ENCODE results near the gene LY6G6D. TPM values are rescaled to one million over a fixed set of nuclear protein-coding genes. Genes with fewer than 3 reads are reported as not detected.

The LY6G6D gene
- total and polyA plus RNA-seq, 7 experiments from 2014 or later, result not detected

GRCh38 chr6:31761343-31761742 lies 46.2 kb downstream of the LY6G6D start:
- no peak overlapping the region for H3K4me3 ChIP-seq (ENCODE audit: low read length)
- H3K27ac Mint-ChIP-seq, result peak overlapping the region in 1 of 9 donors; percentile 8
- H3K36me3 ChIP-seq (ENCODE audit: control insufficient read depth in 2 of 3, insufficient read depth in 3 of 3, low read length in 3 of 3), result no peaks in the 10 kb centered on the region
- ChIA-PET CTCF (interaction anchor here (0.5 kb wide), 1 partner anchor 25 kb away, joined by 3 read pairs; no protein-coding TSS in a partner anchor), POLR2A (interaction anchor here (0.6 kb wide), 1 partner anchor 107 kb away, joined by 3 read pairs; no protein-coding TSS in a partner anchor)
- ATAC-seq, result no peak
- H3K4me1 Mint-ChIP-seq, result peaks cover 0 to 16% (median 5%) of the 10 kb centered on the region in 7 donors
- H3K36me3 Mint-ChIP-seq, result peaks cover 0 to 19% (median 11%) of the 10 kb centered on the region in 5 donors
- H3K4me3 Mint-ChIP-seq, result no peak overlapping the region
- H3K27ac ChIP-seq (ENCODE audit: low read depth, low read length), result no peak overlapping the region
- H3K9me3 ChIP-seq (ENCODE audit: control insufficient read depth in 2 of 3, low read length in 3 of 3), result no peaks in the 10 kb centered on the region
- H3K27me3 ChIP-seq (ENCODE audit: control insufficient read depth in 2 of 2, insufficient read depth in 2 of 2, low read length in 2 of 2), result no peaks in the 10 kb centered on the region
- no peak for DNase-seq
- no peaks in the 10 kb centered on the region for H3K27me3 Mint-ChIP-seq
- no peaks in the 10 kb centered on the region for H3K9me3 Mint-ChIP-seq
- intact Hi-C loops (cut with micrococcal nuclease), result no loop called here
- no peaks in the 10 kb centered on the region for H3K4me1 ChIP-seq (ENCODE audit: control insufficient read depth in 2 of 2, insufficient read depth in 2 of 2, low read length in 2 of 2)

GRCh38 chr6:31762356-31762755 lies 47.2 kb downstream of the LY6G6D start, which contains the start of gene SAPCD1:
TSS of gene SAPCD1 (plus strand) at chr6:31762656. CDS start at chr6:31763055, 399 bp downstream.
- intact Hi-C loops (cut with micrococcal nuclease), result no loop called here
- H3K4me1 Mint-ChIP-seq, result peaks cover 0 to 16% (median 5%) of the 10 kb centered on the region in 7 donors
- Histone ChIP-seq H3K27me3 (ENCODE audit: control insufficient read depth in 2 of 2, insufficient read depth in 2 of 2, low read length in 2 of 2) (no peaks in the 10 kb centered on the region), H3K9me3 (ENCODE audit: control insufficient read depth in 2 of 3, low read length in 3 of 3) (no peaks in the 10 kb centered on the region), H3K4me1 (ENCODE audit: control insufficient read depth in 2 of 2, insufficient read depth in 2 of 2, low read length in 2 of 2) (no peaks in the 10 kb centered on the region), H3K27ac (ENCODE audit: low read depth, low read length) (no peak within 1 kb of the TSS), H3K36me3 (ENCODE audit: control insufficient read depth in 2 of 3, insufficient read depth in 3 of 3, low read length in 3 of 3) (no peaks in the 10 kb centered on the region), H3K4me3 (ENCODE audit: low read length) (no peak within 1 kb of the TSS)
- H3K4me3 Mint-ChIP-seq, result no peak within 1 kb of the TSS
- ChIA-PET POLR2A (no interaction called here), CTCF (no interaction called here)
- peaks cover 0 to 19% (median 11%) of the 10 kb centered on the region in 5 donors for H3K36me3 Mint-ChIP-seq
- no peak for DNase-seq
- H3K27ac Mint-ChIP-seq, result peak within 1 kb of the TSS in 4 of 9 donors; percentile 11 to 68 (median 30)
- ATAC-seq, result no peak
- H3K27me3 Mint-ChIP-seq, result no peaks in the 10 kb centered on the region
- H3K9me3 Mint-ChIP-seq, result no peaks in the 10 kb centered on the region

GRCh38 chr6:31762878-31763618 lies 47.9 kb downstream of the LY6G6D start:
- Histone ChIP-seq H3K36me3 (ENCODE audit: control insufficient read depth in 2 of 3, insufficient read depth in 3 of 3, low read length in 3 of 3) (no peaks in the 10 kb centered on the region), H3K27ac (ENCODE audit: low read depth, low read length) (no peak overlapping the region), H3K4me3 (ENCODE audit: low read length) (no peak overlapping the region), H3K27me3 (ENCODE audit: control insufficient read depth in 2 of 2, insufficient read depth in 2 of 2, low read length in 2 of 2) (no peaks in the 10 kb centered on the region), H3K9me3 (ENCODE audit: control insufficient read depth in 2 of 3, low read length in 3 of 3) (no peaks in the 10 kb centered on the region), H3K4me1 (ENCODE audit: control insufficient read depth in 2 of 2, insufficient read depth in 2 of 2, low read length in 2 of 2) (no peaks in the 10 kb centered on the region)
- H3K36me3 Mint-ChIP-seq, result peaks cover 0 to 19% (median 11%) of the 10 kb centered on the region in 5 donors
- DNase-seq (no peak), ATAC-seq (no peak)
- H3K4me3 Mint-ChIP-seq, result no peak overlapping the region
- peak overlapping the region in 3 of 9 donors; percentile 24 to 36 (median 32) for H3K27ac Mint-ChIP-seq
- H3K27me3 Mint-ChIP-seq, result no peaks in the 10 kb centered on the region
- CTCF ChIA-PET, result no interaction called here
- H3K4me1 Mint-ChIP-seq, result peaks cover 0 to 16% (median 5%) of the 10 kb centered on the region in 7 donors
- intact Hi-C loops (cut with micrococcal nuclease), result no loop called here
- POLR2A ChIA-PET, result interaction anchor here (0.7 kb wide), 1 partner anchor 13 kb away, joined by 3 read pairs; no protein-coding TSS in a partner anchor
- peaks cover 0 to 2% (median 0%) of the 10 kb centered on the region in 11 donors for H3K9me3 Mint-ChIP-seq

- Mint-ChIP-seq H3K4me3 (no peak overlapping the region), H3K27me3 (no peaks in the 10 kb centered on the region), H3K9me3 (peaks cover 0 to 2% (median 0%) of the 10 kb centered on the region in 11 donors), H3K36me3 (peaks cover 0 to 19% (median 11%) of the 10 kb centered on the region in 5 donors), H3K4me1 (peaks cover 0 to 20% (median 5%) of the 10 kb centered on the region in 7 donors), H3K27ac (peak overlapping the region in 3 of 9 donors; percentile 24 to 36 (median 32))
- intact Hi-C loops (cut with micrococcal nuclease), result no loop called here
- no peaks in the 10 kb centered on the region for H3K4me1 ChIP-seq (ENCODE audit: control insufficient read depth in 2 of 2, insufficient read depth in 2 of 2, low read length in 2 of 2)
- H3K4me3 ChIP-seq (ENCODE audit: low read length), result no peak overlapping the region
- DNase-seq (no peak), ATAC-seq (no peak)
- H3K27ac ChIP-seq (ENCODE audit: low read depth, low read length), result no peak overlapping the region
- H3K9me3 ChIP-seq (ENCODE audit: control insufficient read depth in 2 of 3, low read length in 3 of 3), result no peaks in the 10 kb centered on the region
- POLR2A ChIA-PET, result interaction anchor here (0.7 kb wide), 1 partner anchor 13 kb away, joined by 3 read pairs; no protein-coding TSS in a partner anchor
- CTCF ChIA-PET, result no interaction called here
- H3K36me3 ChIP-seq (ENCODE audit: control insufficient read depth in 2 of 3, insufficient read depth in 3 of 3, low read length in 3 of 3), result no peaks in the 10 kb centered on the region
- H3K27me3 ChIP-seq (ENCODE audit: control insufficient read depth in 2 of 2, insufficient read depth in 2 of 2, low read length in 2 of 2), result no peaks in the 10 kb centered on the region
These were observed 48.4 kb downstream of the LY6G6D start for GRCh38 chr6:31763619-31763940.

GRCh38 chr6:31764198-31764597 lies 49.0 kb downstream of the LY6G6D start:
- intact Hi-C loops (cut with micrococcal nuclease), result no loop called here
- no peak for DNase-seq
- H3K36me3 Mint-ChIP-seq, result peaks cover 0 to 18% (median 11%) of the 10 kb centered on the region in 5 donors
- Histone ChIP-seq H3K4me3 (ENCODE audit: low read length) (no peak overlapping the region), H3K9me3 (ENCODE audit: control insufficient read depth in 2 of 3, low read length in 3 of 3) (no peaks in the 10 kb centered on the region), H3K36me3 (ENCODE audit: control insufficient read depth in 2 of 3, insufficient read depth in 3 of 3, low read length in 3 of 3) (no peaks in the 10 kb centered on the region), H3K27ac (ENCODE audit: low read depth, low read length) (no peak overlapping the region), H3K4me1 (ENCODE audit: control insufficient read depth in 2 of 2, insufficient read depth in 2 of 2, low read length in 2 of 2) (no peaks in the 10 kb centered on the region), H3K27me3 (ENCODE audit: control insufficient read depth in 2 of 2, insufficient read depth in 2 of 2, low read length in 2 of 2) (no peaks in the 10 kb centered on the region)
- no peak overlapping the region for H3K4me3 Mint-ChIP-seq
- H3K27ac Mint-ChIP-seq, result no peak overlapping the region
- peaks cover 4 to 23% (median 9%) of the 10 kb centered on the region in 7 donors for H3K4me1 Mint-ChIP-seq
- POLR2A ChIA-PET, result no interaction called here
- no peaks in the 10 kb centered on the region for H3K27me3 Mint-ChIP-seq
- CTCF ChIA-PET, result no interaction called here
- peaks cover 0 to 2% (median 0%) of the 10 kb centered on the region in 11 donors for H3K9me3 Mint-ChIP-seq
- ATAC-seq, result no peak

GRCh38 chr6:31765559-31765909 lies 50.4 kb downstream of the LY6G6D start:
- Mint-ChIP-seq H3K27me3 (no peaks in the 10 kb centered on the region), H3K4me3 (no peak overlapping the region), H3K9me3 (peaks cover 0 to 2% (median 0%) of the 10 kb centered on the region in 11 donors), H3K27ac (no peak overlapping the region), H3K4me1 (peaks cover 4 to 29% (median 12%) of the 10 kb centered on the region in 7 donors), H3K36me3 (peaks cover 0 to 20% (median 7%) of the 10 kb centered on the region in 5 donors)
- Histone ChIP-seq H3K4me3 (ENCODE audit: low read length) (no peak overlapping the region), H3K27ac (ENCODE audit: low read depth, low read length) (no peak overlapping the region), H3K27me3 (ENCODE audit: control insufficient read depth in 2 of 2, insufficient read depth in 2 of 2, low read length in 2 of 2) (no peaks in the 10 kb centered on the region), H3K4me1 (ENCODE audit: control insufficient read depth in 2 of 2, insufficient read depth in 2 of 2, low read length in 2 of 2) (peaks cover 0 to 4% of the 10 kb centered on the region in 2 donors), H3K9me3 (ENCODE audit: control insufficient read depth in 2 of 3, low read length in 3 of 3) (no peaks in the 10 kb centered on the region), H3K36me3 (ENCODE audit: control insufficient read depth in 2 of 3, insufficient read depth in 3 of 3, low read length in 3 of 3) (no peaks in the 10 kb centered on the region)
- CTCF ChIA-PET, result no interaction called here
- ATAC-seq (no peak), DNase-seq (no peak)
- intact Hi-C loops (cut with micrococcal nuclease), result no loop called here
- POLR2A ChIA-PET, result no interaction called here

Measured in naive thymus-derived CD4-positive, alpha-beta T cell (primary cell).